ENCODE measurements around the gene GP9.

The GP9 gene

GRCh38 chr3:129054605-129055104 is 5.9 kb upstream of the GP9 start:
- no peak overlapping the region for H3K27ac ChIP-seq
- H3K4me3 ChIP-seq (ENCODE audit: low read depth, low read length) = no peak overlapping the region
- H3K27me3 ChIP-seq (replicated peaks) = no peaks in the 10 kb centered on the region
- in situ Hi-C loops (cut with HindIII; ENCODE audit: low pct_ligation_motif_present, low sequenced_read_pairs) = no loop called here
- no peaks in the 10 kb centered on the region for H3K36me3 ChIP-seq (replicated peaks)
- peak; percentile 20 for DNase-seq
- TF ChIP-seq, protein P1, sequence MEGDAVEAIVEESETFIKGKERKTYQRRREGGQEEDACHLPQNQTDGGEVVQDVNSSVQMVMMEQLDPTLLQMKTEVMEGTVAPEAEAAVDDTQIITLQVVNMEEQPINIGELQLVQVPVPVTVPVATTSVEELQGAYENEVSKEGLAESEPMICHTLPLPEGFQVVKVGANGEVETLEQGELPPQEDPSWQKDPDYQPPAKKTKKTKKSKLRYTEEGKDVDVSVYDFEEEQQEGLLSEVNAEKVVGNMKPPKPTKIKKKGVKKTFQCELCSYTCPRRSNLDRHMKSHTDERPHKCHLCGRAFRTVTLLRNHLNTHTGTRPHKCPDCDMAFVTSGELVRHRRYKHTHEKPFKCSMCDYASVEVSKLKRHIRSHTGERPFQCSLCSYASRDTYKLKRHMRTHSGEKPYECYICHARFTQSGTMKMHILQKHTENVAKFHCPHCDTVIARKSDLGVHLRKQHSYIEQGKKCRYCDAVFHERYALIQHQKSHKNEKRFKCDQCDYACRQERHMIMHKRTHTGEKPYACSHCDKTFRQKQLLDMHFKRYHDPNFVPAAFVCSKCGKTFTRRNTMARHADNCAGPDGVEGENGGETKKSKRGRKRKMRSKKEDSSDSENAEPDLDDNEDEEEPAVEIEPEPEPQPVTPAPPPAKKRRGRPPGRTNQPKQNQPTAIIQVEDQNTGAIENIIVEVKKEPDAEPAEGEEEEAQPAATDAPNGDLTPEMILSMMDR (IDR thresholded peaks at IDR 0.05; ENCODE audit: low read depth, low read length, missing control alignments) = no peak

- Histone ChIP-seq H3K36me3 (replicated peaks) (no peaks in the 10 kb centered on the region), H3K4me3 (ENCODE audit: low read depth, low read length) (no peak overlapping the region), H3K27ac (no peak overlapping the region), H3K27me3 (replicated peaks) (no peaks in the 10 kb centered on the region)
- TF ChIP-seq, protein P1 (IDR thresholded peaks at IDR 0.05; ENCODE audit: low read depth, low read length, missing control alignments) = peak; percentile 2
- in situ Hi-C loops (cut with HindIII; ENCODE audit: low pct_ligation_motif_present, low sequenced_read_pairs) = no loop called here
- no peak for DNase-seq
These were observed 4.0 kb upstream of the GP9 start for GRCh38 chr3:129056451-129057173.

GRCh38 chr3:129057249-129057648 is 3.3 kb upstream of the GP9 start:
- Histone ChIP-seq H3K36me3 (replicated peaks) (no peaks in the 10 kb centered on the region), H3K27ac (no peak overlapping the region), H3K27me3 (replicated peaks) (no peaks in the 10 kb centered on the region), H3K4me3 (ENCODE audit: low read depth, low read length) (no peak overlapping the region)
- DNase-seq = no peak
- in situ Hi-C loops (cut with HindIII; ENCODE audit: low pct_ligation_motif_present, low sequenced_read_pairs) = no loop called here
- TF ChIP-seq, protein P1 (IDR thresholded peaks at IDR 0.05; ENCODE audit: low read depth, low read length, missing control alignments) = no peak

DNA sequence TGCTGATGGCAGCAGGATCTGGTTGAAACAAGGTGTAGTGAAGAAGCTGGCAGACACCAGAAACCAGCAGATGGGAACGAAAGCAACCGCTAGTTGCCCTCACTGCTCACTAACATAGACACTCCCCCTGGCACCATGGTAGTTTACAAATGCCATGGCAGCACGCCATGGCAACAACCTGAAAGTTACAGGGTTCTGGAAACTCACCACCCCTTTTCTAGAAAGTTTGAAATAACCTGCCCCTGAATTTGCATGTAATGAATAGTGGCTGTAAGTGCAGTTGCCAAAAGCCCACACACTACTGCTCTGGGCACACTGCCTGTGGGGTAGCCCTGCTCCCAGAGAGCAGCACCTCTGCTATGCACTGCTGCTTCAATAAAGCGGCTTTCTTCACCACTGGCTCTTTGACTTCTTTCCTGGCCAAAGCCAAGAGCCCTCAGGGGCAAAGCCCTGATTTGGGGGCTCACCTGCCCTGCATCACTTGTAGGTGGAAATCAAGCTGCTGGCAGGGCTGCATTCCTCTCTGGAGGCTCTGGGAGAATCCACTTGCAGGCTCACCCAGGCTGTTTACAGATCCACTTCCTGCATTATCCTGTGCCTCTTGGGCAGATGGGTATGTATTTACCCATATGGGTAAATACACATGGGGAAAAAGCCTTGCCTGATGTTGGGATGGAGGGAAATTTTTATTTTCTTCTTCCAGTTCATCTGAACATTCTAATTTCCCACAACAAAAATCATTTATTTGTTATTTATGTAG is 2.0 kb upstream of the GP9 start:
- no peak overlapping the region for H3K27ac ChIP-seq
- DNase-seq = no peak
- no peaks in the 10 kb centered on the region for H3K27me3 ChIP-seq (replicated peaks)
- in situ Hi-C loops (cut with HindIII; ENCODE audit: low pct_ligation_motif_present, low sequenced_read_pairs) = no loop called here
- no peak overlapping the region for H3K4me3 ChIP-seq (ENCODE audit: low read depth, low read length)
- no peaks in the 10 kb centered on the region for H3K36me3 ChIP-seq (replicated peaks)
- TF ChIP-seq, protein P1 (IDR thresholded peaks at IDR 0.05; ENCODE audit: low read depth, low read length, missing control alignments) = no peak

DNA sequence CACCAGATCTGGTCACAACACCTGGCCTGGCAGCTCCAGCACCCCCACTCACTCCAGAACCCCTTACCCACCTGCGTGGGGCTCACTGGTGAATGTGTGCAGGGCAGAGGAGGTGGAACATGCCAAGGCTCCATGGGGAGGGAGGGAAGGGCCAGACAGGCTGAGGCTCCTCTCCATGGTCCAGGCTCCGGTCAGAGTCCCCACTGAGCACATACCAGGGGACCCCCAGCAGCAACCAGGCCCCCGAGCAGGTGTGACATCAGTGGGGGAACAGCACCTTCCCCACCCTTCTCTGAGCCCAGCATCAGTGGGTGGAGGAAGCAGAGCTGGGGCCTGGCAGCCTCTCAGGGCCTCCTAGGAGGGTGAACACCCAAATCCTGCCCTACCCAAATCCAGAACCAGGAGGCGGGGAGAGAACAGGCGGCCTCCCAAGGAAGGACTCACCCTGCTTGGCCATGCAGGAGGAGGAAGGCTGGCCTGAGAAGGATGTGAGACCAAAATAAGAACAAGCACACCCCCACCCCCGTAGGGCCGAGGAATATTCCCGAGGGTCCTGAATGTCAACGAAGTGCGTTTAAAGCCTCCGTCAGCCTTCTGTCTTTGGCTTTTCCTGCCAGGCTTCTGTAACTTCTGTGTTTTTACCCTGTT is 1.1 kb upstream of the GP9 start:
- no peaks in the 10 kb centered on the region for H3K36me3 ChIP-seq (replicated peaks)
- H3K27ac ChIP-seq = no peak overlapping the region
- no peak overlapping the region for H3K4me3 ChIP-seq (ENCODE audit: low read depth, low read length)
- no peak for DNase-seq
- no peaks in the 10 kb centered on the region for H3K27me3 ChIP-seq (replicated peaks)
- TF ChIP-seq, protein P1 (IDR thresholded peaks at IDR 0.05; ENCODE audit: low read depth, low read length, missing control alignments) = no peak
- in situ Hi-C loops (cut with HindIII; ENCODE audit: low pct_ligation_motif_present, low sequenced_read_pairs) = no loop called here
